GM21786 (cell line): Measurements from ENCODE around the gene KLK14.

ENCODE experiments used
- ATAC-seq: cut with Tn5 transposase; IDR thresholded peaks from one replicate; pipeline ENCODE4 v1.9.1; 2021; ENCODE audit not compliant: unreplicated experiment

KLK14 gene

GRCh38 chr19:51108805-51109146 lies 26.1 kb upstream of the KLK14 start:
- no peak for ATAC-seq

- ATAC-seq: peak; percentile 96
These were observed 25.5 kb upstream of the KLK14 start, which contains the start of gene CTU1 for GRCh38 chr19:51108066-51108804. Gene CTU1, minus strand, starts transcription at chr19:51108409. Its CDS starts 3,840 bp downstream, at chr19:51104569.

- ATAC-seq: peak; percentile 3
These were observed 24.8 kb upstream of the KLK14 start for GRCh38 chr19:51107406-51108065.

GRCh38 chr19:51103926-51104341 lies 21.2 kb upstream of the KLK14 start:
- ATAC-seq: no peak

- ATAC-seq: no peak
These were observed 20.3 kb upstream of the KLK14 start for GRCh38 chr19:51102991-51103390.

- ATAC-seq: no peak
These were observed 18.6 kb upstream of the KLK14 start for GRCh38 chr19:51101171-51101865.

GRCh38 chr19:51100601-51101000 lies 17.9 kb upstream of the KLK14 start:
- no peak for ATAC-seq

- ATAC-seq: no peak
These were observed 16.3 kb upstream of the KLK14 start for GRCh38 chr19:51099047-51099382.

GRCh38 chr19:51098365-51099046 lies 15.8 kb upstream of the KLK14 start:
- ATAC-seq: no peak

- no peak for ATAC-seq
These were observed 15.1 kb upstream of the KLK14 start for GRCh38 chr19:51097796-51098195.

- no peak for ATAC-seq
These were observed 14.6 kb upstream of the KLK14 start for GRCh38 chr19:51097166-51097738.

GRCh38 chr19:51096473-51097165 lies 13.9 kb upstream of the KLK14 start:
- no peak for ATAC-seq

GRCh38 chr19:51094696-51095279 lies 12.1 kb upstream of the KLK14 start:
- no peak for ATAC-seq

GRCh38 chr19:51093510-51094345 lies 11.0 kb upstream of the KLK14 start:
- no peak for ATAC-seq

- ATAC-seq: no peak
These were observed 10.4 kb upstream of the KLK14 start for GRCh38 chr19:51093101-51093500.

GRCh38 chr19:51091895-51092873 lies 9.5 kb upstream of the KLK14 start:
- ATAC-seq: no peak

GRCh38 chr19:51091126-51091525 lies 8.4 kb upstream of the KLK14 start:
- ATAC-seq: no peak

GRCh38 chr19:51090471-51090870 lies 7.8 kb upstream of the KLK14 start:
- ATAC-seq: no peak
